SU-DHL-6 (cell line): Measurements from ENCODE around the gene RBM20.

ENCODE experiments used
- EZH2phosphoT487 ChIP-seq: fragments of 200-600 bp; sonication (generic), shearing (Covaris generic); conservative IDR thresholded peaks from 2 replicates; pipeline ENCODE4 v1.6.1; 2018; ENCODE audit warnings: mild to moderate bottlenecking, antibody characterized with exemption, low read length, moderate library complexity, mixed read lengths
- TF ChIP-seq, protein P1 (sequence below): fragments of 200-600 bp; sonication (generic); IDR thresholded peaks from one replicate; pipeline ENCODE4 v1.5.1; 2017; ENCODE audit warnings: antibody characterized with exemption, mild to moderate bottlenecking, low read length, moderate library complexity; ENCODE audit not compliant: insufficient read depth, poor library complexity, severe bottlenecking

DNA sequence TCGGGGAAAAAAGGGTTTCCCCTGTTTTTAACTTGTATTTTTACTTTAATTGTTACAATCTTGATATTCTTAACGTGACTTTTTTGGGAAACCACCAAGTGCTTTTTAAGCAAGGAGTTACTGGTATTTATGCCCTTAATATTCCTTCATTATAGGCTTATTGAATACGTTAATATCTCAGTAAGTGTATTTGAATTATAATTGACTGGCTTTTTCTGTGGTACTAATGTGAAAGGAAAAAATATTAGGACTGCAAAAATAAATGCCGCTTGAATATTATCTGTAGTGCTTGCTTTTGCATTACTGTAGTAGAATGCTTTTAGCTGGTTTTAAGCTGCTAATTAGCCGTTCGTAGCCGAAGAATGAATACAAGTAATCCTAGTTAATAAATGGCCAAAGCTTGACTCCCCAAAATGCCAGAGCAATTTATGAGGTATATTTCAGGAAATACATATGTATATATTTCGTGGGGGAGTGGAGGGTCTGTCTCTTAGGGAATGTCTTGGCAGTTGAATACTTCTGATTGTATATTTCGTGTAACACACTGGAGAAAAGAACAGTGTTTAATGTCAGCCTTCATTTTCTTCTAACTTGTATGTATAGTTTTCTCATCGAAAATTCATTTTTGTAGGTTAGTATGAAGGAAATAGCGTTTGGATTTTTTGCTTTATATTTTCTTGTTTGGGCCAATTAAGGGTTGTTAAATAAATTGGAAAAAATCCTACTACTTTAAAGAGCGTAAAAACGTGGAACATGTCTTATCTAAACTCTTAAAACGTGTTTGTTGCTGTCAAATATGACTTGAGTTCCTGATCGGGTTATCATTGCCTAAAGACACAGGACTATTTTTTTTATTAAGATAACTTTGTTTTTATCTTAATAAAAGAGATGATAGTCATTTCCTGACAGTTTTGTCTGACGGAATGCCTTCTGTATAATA is 229.1 kb downstream of the RBM20 start:
- TF ChIP-seq, protein P1, sequence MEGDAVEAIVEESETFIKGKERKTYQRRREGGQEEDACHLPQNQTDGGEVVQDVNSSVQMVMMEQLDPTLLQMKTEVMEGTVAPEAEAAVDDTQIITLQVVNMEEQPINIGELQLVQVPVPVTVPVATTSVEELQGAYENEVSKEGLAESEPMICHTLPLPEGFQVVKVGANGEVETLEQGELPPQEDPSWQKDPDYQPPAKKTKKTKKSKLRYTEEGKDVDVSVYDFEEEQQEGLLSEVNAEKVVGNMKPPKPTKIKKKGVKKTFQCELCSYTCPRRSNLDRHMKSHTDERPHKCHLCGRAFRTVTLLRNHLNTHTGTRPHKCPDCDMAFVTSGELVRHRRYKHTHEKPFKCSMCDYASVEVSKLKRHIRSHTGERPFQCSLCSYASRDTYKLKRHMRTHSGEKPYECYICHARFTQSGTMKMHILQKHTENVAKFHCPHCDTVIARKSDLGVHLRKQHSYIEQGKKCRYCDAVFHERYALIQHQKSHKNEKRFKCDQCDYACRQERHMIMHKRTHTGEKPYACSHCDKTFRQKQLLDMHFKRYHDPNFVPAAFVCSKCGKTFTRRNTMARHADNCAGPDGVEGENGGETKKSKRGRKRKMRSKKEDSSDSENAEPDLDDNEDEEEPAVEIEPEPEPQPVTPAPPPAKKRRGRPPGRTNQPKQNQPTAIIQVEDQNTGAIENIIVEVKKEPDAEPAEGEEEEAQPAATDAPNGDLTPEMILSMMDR, result no peak
- no peak for TF ChIP-seq EZH2phosphoT487
